GF-D8 (cell line): ENCODE measurements around the gene IMMP2L.
A peak's percentile ranks its signal among the peaks of the same experiment; 100 is the strongest.
"Not testable (repeated sequence)": the region's sequence is repeated elsewhere in the genome, so short reads cannot be mapped to it uniquely, and the experiment has no call there.

Source experiments
- DNase-seq: peaks from one replicate; lab custom pipeline; 2025; lab: John Stamatoyannopoulos, UW

IMMP2L gene

DNA sequence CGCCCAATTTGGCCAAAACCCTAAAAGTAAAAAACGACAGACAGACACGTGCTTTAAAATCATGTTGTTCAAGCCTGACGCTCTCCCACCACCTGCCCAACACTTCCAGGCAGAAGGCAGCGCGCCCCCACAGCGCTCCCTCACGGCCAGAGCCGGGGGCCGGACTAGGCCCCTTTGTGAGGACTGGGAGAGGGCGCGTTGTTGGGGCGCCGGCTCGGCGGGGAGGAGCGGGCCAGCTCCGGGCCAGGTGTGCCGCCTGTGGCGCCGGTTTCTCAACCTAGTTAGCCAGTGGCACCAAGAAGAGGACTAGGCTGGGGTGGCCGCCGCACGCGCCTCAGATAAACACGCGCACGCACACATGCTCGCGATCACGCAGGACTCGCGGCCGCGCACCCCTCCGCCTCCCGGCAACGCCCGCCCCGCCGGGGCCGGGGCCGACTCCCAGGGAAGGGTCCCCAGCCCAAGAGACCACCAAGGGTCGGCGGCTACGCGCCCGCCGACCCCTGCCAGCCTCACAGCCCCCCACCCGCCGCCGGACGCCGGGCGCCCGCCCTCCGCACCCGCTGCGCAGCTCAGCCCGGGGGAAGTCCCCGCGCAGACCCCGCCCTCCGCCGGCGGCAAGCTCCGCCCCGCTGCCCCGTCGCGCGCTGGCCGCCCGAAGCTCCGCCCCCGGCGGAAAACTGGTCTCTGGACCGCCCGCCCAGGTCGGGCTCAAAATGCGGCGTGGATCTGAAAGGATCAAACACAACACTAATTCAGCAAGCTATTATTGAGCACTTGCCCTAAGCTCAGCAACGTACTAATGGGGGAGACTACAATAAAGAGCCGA is at the start of gene IMMP2L:
IMMP2L (minus strand) TSS at position 589 of the 829 bp plus-strand sequence.
- DNase-seq = peak; percentile 41

DNA sequence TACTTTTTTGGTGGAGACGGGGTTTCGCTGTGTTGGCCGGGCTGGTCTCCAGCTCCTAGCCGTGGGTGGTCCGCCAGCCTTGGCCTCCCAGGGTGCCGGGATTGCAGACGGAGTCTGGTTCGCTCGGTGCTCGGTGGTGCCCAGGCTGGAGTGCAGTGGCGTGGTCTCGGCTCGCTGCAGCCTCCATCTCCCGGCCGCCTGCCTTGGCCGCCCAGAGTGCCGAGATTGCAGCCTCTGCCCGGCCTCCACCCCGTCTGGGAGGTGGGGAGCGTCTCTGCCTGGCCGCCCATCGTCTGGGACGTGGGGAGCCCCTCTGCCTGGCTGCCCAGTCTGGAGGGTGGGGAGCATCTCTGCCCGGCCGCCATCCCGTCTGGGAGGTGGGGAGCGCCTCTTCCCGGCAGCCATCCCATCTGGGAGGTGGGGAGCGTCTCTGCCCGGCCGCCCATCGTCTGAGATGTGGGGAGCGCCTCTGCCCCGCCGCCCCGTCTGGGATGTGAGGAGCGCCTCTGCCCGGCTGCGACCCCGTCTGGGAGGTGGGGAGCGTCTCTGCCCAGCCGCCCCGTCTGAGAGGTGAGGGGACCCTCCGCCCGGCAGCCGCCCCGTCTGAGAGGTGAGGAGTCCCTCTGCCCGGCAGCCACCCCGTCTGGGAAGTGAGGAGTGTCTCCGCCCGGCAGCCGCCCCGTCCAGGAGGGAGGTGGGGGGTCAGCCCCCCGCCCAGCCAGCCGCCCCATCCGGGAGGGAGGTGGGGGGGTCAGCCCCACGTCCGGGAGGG is 47.4 kb upstream of the IMMP2L start:
- DNase-seq = not testable (repeated sequence)

DNA sequence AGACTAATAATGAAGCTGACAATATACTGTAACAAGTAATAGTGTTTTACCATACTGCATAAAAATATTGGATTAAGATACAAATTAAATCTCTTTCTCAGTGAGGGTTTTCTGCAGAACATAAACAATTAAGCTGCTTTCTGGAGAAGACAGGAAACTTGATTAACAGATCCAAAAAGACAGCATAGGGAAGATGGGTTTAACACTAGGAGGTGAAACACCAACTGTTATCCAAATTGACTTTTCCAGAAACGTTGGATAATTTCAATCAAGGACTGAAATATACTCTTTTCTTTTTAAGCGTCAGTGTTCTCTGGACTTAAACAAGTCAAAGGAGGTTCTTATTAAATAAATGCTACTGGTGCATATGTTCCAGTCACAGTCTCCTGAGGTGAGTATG is 45.3 kb upstream of the IMMP2L start:
- no peak for DNase-seq

DNA sequence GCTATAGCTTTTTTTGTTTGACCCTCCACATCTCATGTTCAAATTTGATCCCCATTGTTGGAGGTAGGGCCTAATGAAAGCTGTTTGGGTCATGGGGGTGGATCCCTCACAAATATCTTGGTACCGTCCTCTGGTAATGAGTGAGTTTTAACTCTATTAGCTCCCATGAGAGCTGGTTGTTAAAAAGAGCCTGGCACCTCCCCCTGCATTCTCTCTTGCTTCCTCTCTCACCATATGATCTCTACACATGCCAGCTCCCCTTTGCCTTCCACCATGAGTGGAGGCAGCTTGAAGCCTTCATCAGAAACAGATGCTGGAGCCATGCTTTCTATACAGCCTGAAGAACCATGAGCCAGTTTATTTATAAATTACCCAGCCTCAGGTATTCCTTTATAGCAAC is 43.0 kb upstream of the IMMP2L start:
- DNase-seq = no peak

DNA sequence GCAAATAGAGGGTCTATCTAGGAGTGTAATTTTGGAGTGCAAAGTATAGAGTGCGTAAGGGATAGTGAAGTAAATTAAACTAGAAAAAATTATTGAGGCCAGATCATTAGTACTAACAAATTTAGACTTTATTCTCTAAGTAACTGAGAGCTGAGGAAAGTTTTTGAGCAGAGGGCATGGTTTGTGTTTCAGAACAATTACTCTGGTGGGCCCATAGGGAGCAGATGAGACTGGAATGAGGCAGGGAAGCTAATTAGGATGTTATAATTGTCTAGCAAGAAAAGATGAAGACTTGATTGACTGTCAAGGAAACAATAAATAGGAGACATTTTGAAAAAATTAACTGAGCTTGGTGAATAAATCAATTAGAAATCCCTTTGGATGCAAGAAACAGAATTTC is 37.8 kb upstream of the IMMP2L start:
- DNase-seq = no peak

DNA sequence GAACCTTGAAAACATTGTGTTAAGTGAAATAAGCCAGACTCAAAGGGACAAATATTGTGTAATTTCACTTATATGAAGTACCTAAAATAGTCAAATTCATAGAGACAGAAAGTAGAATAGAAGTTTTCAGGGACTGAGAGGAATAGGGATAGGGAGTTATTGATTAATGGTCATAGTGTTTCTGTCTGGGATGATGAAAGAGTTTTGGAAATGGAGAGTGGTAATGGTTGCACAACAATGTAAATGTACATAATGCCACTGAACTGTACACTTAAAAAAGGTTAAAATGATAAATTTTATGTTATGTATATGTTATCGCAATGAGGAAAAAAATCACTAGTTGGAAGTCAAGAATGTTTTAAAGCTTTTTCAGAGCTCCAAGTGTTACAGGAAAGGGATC is 33.5 kb upstream of the IMMP2L start:
- no peak for DNase-seq

DNA sequence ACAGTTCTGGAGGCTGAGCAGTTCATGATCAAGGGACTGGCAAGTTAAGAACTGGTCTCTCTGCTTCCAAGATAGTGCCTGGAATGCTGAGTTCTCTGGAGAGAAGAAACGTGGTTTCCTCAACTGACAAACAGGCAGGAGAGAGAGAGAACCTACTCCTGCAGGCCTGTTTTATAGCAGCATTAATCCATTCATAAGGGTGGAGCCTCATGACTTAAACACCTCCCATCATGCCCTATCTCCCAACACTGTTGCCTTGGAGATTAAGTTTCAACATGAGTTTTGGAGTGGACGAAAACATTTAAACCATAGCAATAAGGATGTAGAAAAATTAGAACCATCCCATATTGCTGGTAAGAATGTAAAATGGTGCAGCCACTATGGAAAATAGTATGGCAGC is 32.3 kb upstream of the IMMP2L start:
- DNase-seq = no peak

DNA sequence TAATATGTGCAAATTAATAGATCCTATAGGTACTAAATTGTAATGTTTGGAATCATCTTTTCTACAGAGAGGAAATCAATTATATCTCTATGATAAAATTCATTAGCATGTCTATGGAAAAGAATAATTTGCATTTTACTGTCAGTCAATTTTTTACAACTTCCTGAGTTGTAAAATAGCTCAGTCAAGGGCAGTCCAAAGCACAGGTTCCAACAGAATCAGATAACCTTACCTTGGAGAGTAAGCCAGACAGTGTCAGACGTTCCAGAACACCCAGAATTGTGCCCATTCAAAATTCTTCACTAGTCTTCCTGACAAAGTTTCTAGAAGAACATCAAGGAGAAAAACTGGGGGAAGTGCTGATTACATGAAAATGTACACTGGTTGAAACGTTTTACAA is 31.1 kb upstream of the IMMP2L start:
- no peak for DNase-seq

DNA sequence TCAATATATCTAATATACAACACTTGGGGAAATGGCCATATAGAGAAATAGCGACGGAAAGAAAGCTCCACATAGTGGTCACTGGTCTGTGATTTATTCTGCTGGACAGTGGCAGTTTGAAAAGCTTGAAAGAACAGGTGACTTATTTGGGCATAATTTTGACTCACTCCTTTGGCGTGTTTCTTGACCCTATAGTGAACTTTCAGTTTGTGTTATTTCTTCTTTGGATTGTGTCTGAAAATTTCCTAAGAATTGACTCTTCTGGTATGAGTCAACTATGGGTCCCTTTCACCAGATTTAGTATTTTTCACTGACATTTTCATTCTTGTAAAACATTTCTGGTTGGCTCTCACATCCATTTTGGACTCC is 25.8 kb upstream of the IMMP2L start:
- DNase-seq = no peak

DNA sequence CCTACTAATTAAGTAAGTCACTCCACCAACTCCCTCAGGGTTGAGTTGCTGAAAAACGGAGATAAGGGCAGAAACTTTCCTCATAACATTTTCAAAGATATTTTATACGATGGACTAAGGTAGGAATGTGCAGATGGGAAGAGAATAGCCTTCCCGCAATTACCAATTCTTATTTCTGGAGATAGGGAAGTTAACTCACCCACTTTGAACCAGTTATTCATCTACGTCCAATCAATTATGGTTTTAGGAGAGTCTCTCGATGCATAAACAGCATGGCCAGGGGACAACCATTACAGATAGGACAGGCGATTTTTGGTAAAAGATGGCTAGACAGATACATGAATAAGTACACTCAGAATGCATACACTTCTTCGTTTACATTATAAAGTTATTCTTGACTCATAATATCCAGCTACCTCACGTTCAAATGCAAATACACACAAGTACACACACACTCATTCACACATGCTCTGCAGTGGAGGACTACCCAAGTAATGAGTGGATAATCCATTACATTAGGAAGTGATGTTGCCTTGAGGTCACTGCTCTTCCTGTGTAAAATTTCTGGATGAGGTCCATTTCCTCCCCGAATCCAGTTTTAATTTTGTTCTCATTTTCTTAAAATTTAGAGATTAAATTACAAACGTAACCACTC is 25.2 kb upstream of the IMMP2L start:
- DNase-seq = no peak

DNA sequence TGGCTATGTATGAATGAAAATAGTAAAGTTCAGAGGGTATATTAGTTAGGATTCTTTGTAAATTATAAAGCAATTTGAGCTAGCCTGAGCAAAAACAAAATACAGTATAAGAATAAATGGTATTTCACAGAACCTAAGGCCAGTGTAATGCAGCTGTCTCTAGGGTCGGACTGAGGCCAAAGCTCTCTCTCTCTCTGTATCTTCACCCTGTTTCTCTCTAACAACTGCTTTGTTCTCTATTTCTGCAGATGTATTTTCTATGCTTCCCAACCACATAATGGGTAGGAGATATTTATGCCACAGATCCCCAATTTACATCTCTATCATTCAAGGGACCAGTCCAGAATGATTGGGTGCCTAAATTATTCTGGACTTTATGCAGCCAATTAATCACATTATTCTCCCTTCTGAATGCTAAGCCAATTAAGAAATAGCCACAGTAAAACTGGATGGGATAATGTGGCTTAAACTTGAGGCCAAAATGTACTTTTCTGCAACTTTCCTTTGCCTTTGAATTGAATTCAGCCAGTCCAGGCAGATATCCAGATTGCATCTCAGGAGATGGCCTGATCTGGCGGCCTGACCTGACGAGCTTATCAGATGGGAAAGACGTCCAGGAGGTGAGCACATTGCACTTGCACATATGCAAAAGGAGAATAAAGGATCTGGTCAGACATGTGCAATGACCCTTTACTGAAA is 24.6 kb upstream of the IMMP2L start:
- no peak for DNase-seq

DNA sequence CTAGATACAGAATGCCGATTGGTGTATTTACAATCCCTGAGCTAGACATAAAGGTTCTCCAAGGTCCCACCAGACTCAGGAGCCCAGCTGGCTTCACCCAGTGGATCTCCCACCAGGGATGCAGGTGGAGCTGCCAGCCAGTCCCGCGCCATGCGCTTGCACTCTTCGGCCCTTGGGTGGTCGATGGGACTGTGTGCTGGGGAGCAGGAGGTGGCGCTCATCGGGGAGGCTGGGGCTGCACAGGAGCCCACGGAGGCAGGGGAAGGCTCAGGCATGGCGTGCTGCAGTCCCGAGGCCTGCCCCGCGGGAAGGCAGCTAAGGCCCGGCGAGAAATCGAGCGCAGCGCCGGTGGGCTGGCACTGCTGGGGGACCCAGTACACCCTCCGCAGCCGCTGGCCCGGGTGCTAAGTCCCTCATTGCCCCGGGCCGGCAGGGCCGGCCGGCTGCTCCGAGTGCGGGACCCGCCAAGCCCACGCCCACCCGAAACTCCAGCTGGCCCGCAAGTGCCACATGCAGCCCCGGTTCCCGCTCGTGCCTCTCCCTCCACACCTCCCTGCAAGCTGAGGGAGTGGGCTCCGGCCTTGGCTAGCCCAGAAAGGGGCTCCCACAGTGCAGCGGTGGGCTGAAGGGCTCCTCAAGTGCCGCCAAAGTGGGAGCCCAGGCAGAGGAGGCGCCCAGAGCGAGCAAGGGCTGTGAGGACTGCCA is 19.6 kb upstream of the IMMP2L start:
- DNase-seq = not testable (repeated sequence)

DNA sequence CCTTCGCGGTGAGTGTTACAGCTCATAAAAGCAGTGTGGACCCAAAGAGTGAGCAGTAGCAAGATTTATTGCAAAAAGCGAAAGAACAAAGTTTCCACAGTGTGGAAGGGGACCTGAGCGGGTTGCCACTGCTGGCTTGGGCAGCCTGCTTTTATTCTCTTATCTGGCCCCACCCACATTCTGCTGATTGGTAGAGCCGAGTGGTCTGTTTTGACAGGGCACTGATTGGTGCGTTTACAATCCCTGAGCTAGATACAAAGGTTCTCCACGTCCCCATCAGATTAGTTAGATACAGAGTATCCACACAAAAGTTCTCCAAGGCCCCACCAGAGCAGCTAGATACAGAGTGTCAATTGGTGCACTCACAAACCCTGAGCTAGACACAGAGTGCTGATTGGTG is 18.9 kb upstream of the IMMP2L start:
- not testable (repeated sequence) for DNase-seq

DNA sequence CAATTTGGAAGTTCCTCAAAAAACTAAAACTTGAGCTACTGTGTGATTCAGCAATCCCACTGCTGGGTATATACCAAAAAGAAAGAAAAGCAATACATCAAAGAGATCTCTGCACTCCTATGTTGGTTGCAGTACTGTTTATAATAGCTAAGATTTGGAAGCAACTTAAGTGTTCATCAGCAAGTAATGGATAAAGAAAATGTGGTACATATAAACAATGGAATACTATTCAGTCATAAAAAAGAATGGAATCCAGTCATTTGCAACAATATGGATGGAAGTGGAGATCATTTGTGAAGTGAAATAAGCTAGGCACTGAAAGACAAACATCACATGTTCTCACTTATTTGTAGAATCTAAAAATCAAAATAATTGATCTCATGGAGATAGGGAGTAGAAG is 16.5 kb upstream of the IMMP2L start:
- DNase-seq = no peak

DNA sequence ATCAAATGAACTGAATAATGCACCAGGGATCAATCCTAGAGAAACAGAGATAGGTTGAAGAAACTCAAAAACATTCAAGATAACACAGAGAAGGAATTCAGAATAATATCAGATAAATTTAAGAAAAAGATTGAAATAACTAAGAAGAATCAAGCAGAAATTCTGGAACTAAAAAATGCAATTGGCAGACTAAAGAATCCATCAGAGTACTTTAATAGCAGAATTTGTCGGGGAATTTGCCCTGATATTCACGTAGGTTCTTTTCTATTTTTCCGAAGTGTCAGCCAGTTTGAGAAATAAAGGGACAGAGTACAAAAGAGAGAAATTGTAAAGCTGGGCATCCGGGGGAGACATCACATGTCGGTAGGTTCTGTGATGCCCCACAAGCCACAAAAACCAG is 9.4 kb upstream of the IMMP2L start:
- no peak for DNase-seq

DNA sequence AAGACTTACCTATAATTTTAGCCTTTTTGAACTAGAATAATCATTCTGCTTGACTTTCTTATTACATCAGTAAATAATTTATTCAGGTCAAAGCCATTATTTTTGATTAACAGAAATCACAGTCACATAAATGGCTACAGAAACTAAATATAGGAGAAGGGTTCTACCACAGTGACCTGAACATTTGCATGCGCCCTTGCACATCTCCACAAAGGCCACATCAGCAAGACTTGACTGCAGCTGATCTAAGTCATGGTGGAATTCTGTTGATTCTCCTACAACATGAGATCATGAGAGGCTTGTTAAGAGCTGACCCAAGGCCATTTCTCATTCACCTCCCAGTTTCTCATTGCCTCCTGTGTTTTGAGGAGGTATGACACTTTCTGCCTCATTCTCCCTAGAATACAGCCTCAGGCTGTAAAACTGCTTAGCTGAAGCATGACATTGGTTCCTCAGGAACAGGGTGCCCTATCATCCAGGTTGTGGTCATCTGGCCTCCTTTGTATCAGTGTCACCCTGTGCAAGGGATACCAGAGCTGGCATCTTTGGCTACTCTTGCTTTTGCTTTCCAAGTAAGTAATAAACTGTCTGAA is 6.7 kb upstream of the IMMP2L start:
- DNase-seq = no peak

DNA sequence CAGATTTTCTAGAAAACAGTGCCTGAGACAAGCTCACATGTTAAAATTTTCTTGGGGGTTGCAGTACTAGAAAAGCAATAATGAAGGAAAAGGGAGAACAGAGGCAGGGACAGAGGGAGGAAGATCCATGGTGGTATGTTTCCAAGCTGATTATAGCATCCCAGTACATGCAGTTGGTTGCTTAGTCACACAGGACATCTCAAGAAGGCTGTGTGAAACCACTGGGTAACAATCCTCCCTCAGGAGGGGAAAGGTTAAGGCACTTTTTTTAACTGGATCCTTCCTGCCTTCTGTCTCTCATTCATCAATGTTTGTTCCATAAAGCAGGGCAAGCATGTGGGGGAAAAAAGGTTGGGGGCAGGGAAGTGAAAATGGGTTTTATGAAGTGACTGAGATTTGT is 6.1 kb upstream of the IMMP2L start:
- no peak for DNase-seq

DNA sequence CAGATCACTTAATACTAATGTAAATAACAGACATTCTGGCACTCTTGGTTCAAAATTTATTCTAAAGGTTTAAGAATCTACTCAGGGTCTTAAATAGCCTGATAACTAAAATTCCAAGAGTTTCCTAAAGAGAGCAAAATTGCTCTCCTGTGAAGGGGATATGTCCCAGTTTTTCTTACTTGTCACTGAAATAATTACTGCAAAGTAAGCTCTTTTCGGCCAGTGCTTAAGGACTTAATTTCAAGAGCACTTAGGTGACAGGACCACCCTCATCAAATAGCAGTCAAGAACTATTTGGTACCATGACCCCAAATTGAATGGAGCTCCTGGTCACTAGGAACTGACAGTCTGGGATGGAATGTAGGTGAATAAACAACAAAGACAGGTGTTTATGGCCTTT is 1.8 kb upstream of the IMMP2L start:
- DNase-seq = no peak

DNA sequence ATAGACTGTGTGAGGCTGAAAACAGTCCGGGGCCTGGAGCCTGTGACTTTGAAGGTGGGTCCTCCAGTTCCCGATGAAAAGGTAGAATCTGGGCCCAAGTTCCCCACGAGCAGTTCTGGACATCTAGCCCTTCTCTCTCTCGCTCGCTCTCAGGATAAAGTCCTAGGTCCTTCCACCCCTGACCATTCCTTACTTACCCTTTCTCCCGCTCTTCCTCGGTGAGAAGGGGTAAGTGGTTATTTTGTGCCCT is 713 bp downstream of the IMMP2L start:
- no peak for DNase-seq

DNA sequence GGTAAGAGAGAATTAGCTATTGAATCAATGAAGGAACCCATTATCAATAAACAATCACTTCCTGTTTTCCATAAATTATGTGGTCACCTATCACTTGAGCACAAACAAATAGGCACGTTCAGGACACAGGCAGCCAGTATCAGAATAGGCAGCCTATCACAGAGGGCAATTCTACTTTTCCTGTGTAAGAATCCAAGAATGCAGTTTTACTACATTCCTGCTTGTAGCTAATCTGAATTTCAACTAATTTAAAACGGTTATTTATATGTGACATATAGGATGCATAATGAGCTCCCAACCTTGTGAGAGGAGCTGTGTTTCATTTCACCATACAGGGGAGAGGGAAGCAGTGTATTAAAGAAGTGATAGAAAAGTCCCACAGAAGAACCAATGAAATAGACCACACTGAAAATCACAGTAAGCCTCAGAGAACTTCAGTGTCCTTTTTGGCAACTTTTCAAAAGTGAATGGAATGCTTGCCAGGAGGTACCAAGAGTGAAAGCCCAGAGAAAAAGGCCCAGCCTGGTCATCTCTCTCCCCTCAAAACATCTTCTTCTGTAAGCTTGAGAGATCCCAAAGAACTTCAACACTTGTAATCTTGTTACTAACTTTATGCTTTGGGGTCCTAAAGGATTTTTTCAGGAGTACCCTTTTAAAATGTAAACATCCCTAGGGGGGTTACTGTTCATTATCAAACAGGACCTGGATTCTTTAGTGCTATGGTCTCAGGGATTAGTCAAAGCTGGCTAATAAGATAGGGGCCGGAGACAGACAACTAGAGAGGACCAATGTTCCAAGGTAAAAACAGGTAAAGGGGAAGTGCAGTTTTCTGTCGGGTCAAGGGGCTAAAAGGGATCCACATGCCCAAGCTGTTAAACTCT is 1.3 kb downstream of the IMMP2L start:
- no peak for DNase-seq

DNA sequence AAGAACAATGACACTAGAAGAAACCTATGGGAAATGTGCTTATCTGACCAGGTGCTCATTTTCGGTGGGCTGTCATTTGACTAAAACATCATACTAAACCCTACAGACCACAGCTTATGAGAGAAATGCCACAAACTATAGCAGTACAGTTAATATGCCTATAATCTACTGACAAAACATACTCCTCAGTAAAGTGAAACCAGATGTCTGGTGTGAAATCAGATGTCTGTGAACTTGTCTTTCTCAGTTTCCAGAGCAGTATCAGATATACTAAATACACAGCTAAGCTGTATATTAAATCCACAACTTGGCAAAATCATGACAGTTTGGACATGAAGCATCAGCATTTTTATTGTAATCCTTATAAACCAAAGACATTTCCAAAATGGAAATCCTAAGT is 3.3 kb downstream of the IMMP2L start:
- DNase-seq = no peak
